ENCODE results near the gene SHLD3. TPM values are rescaled to one million over a fixed set of nuclear protein-coding genes. Genes with fewer than 3 reads are reported as not detected.

Gene SHLD3
- total RNA-seq, 1 experiment from 2014 or later, result 3.7 TPM

DNA sequence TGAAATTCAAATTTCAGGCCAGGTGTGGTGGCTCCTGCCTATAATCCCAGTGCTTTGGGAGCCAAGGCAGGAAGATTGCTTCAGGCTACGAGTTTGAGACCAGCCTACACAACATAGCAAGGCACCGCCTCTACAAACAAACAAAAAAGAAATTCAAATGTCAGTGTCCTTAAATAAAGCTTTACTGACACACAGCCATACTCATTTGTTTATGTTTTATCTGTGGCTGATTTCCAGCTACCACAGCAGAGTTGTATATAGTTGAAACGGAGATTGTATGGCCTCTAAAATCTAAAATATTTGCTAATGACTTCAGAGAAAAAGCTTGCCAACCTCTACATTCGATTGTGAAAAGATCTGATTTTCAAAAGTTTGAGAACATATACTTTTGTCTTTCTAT is 15.4 kb downstream of the SHLD3 start:
- intact Hi-C loops (cut with micrococcal nuclease), result no loop called here
- Mint-ChIP-seq H3K9me3 (ENCODE audit: unreplicated experiment) (no peaks in the 10 kb centered on the region), H3K4me3 (ENCODE audit: unreplicated experiment) (no peak overlapping the region), H3K4me1 (ENCODE audit: insufficient read depth, unreplicated experiment) (no peaks in the 10 kb centered on the region), H3K27me3 (ENCODE audit: insufficient read depth, unreplicated experiment) (no peaks in the 10 kb centered on the region), H3K27ac (ENCODE audit: low read depth, unreplicated experiment) (no peak overlapping the region), H3K36me3 (ENCODE audit: insufficient read depth, unreplicated experiment) (peaks cover 58% of the 10 kb centered on the region)
- no TSS peak for BruUV-seq (replicated peaks)
- TF ChIP-seq, protein P1, sequence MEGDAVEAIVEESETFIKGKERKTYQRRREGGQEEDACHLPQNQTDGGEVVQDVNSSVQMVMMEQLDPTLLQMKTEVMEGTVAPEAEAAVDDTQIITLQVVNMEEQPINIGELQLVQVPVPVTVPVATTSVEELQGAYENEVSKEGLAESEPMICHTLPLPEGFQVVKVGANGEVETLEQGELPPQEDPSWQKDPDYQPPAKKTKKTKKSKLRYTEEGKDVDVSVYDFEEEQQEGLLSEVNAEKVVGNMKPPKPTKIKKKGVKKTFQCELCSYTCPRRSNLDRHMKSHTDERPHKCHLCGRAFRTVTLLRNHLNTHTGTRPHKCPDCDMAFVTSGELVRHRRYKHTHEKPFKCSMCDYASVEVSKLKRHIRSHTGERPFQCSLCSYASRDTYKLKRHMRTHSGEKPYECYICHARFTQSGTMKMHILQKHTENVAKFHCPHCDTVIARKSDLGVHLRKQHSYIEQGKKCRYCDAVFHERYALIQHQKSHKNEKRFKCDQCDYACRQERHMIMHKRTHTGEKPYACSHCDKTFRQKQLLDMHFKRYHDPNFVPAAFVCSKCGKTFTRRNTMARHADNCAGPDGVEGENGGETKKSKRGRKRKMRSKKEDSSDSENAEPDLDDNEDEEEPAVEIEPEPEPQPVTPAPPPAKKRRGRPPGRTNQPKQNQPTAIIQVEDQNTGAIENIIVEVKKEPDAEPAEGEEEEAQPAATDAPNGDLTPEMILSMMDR (IDR thresholded peaks at IDR 0.05; ENCODE audit: unreplicated experiment), result no peak
- POLR2A ChIA-PET, result interaction anchor here (0.7 kb wide), 1 partner anchor 294 kb away, joined by 3 read pairs; no protein-coding TSS in a partner anchor
- DNase-seq (ENCODE audit: unreplicated experiment), result no peak
- CTCF ChIA-PET, result no interaction called here

DNA sequence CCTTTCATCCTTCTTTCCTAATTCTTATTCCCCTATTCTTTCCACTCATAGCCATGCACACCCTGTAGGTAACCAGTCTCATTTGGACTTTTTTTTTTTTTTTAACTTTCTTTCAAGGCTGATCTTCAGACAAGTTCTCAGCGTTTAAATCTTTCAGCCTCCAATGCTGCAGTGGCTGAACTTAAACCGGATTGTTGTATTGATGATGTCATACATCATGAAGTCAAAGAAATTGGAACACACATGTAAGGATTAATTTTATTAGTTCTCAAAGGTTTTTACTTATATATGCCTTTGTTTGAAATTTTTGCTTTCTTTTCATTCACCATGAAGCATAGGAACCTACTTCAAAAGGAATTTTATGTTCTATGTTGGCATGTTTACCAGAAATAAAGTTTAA is 22.1 kb downstream of the SHLD3 start:
- intact Hi-C loops (cut with micrococcal nuclease), result no loop called here
- Mint-ChIP-seq H3K27ac (ENCODE audit: low read depth, unreplicated experiment) (no peak overlapping the region), H3K9me3 (ENCODE audit: unreplicated experiment) (no peaks in the 10 kb centered on the region), H3K36me3 (ENCODE audit: insufficient read depth, unreplicated experiment) (peaks cover 46% of the 10 kb centered on the region), H3K27me3 (ENCODE audit: insufficient read depth, unreplicated experiment) (no peaks in the 10 kb centered on the region), H3K4me1 (ENCODE audit: insufficient read depth, unreplicated experiment) (no peaks in the 10 kb centered on the region), H3K4me3 (ENCODE audit: unreplicated experiment) (no peak overlapping the region)
- no peak for DNase-seq (ENCODE audit: unreplicated experiment)
- CTCF ChIA-PET, result interaction anchor here (0.6 kb wide), 2 partner anchors 349 to 535 kb away, joined by 3 read pairs; no protein-coding TSS in a partner anchor
- TF ChIP-seq, protein P1 (IDR thresholded peaks at IDR 0.05; ENCODE audit: unreplicated experiment), result no peak
- no TSS peak for BruUV-seq (replicated peaks)
- POLR2A ChIA-PET, result interaction anchor here (1.5 kb wide), 1 partner anchor 13 kb away, joined by 4 read pairs; no protein-coding TSS in a partner anchor

DNA sequence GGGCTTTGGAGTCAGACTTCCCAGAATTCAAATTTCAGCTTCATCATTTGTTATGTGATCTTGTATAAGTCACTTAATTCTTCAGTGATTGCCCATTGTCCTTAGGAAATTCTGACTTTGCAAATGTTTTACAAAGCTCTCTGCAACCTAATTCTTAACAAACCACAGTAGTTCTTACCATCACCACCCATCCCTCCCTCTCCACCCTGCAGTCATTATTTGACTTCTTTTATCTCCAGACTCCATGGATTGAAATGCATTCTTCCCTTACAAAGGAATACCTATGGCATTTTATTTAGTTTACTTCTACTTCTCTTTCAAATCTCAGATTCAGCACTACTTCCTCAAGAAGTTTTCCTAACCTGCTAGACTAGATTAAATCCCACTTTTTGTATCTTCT is 23.1 kb downstream of the SHLD3 start:
- no peaks in the 10 kb centered on the region for H3K27me3 Mint-ChIP-seq (ENCODE audit: insufficient read depth, unreplicated experiment)
- peak overlapping the region; percentile 3 for H3K27ac Mint-ChIP-seq (ENCODE audit: low read depth, unreplicated experiment)
- TF ChIP-seq, protein P1 (IDR thresholded peaks at IDR 0.05; ENCODE audit: unreplicated experiment), result no peak
- H3K4me3 Mint-ChIP-seq (ENCODE audit: unreplicated experiment), result no peak overlapping the region
- H3K36me3 Mint-ChIP-seq (ENCODE audit: insufficient read depth, unreplicated experiment), result peaks cover 51% of the 10 kb centered on the region
- intact Hi-C loops (cut with micrococcal nuclease), result no loop called here
- no peaks in the 10 kb centered on the region for H3K9me3 Mint-ChIP-seq (ENCODE audit: unreplicated experiment)
- no TSS peak for BruUV-seq (replicated peaks)
- ChIA-PET POLR2A (no interaction called here), CTCF (no interaction called here)
- no peak for DNase-seq (ENCODE audit: unreplicated experiment)
- H3K4me1 Mint-ChIP-seq (ENCODE audit: insufficient read depth, unreplicated experiment), result no peaks in the 10 kb centered on the region

DNA sequence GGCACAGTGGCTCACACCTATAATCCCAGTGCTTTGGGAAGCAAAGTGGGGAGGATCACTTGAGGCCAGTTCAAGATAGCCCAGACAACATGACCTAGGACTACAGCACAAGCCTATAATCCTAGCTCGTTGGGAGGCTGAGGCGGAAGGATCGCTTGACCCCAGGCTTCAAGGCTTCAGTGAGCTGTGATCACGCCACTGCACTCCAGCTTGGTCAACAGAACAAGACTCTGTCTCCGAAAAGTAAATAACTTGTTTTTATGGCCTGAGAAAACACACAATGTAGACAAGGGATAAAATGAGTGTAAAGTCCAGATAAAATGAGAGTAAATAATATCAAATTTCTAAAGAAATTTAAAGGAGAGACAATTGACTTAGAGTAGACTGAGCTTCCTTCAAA is 26.3 kb downstream of the SHLD3 start:
- no peaks in the 10 kb centered on the region for H3K4me1 Mint-ChIP-seq (ENCODE audit: insufficient read depth, unreplicated experiment)
- BruUV-seq (replicated peaks), result no TSS peak
- H3K27ac Mint-ChIP-seq (ENCODE audit: low read depth, unreplicated experiment), result no peak overlapping the region
- CTCF ChIA-PET, result interaction anchor here (1.5 kb wide), 1 partner anchor 9 kb away, joined by 7 read pairs; no protein-coding TSS in a partner anchor
- H3K36me3 Mint-ChIP-seq (ENCODE audit: insufficient read depth, unreplicated experiment), result peaks cover 42% of the 10 kb centered on the region
- H3K4me3 Mint-ChIP-seq (ENCODE audit: unreplicated experiment), result no peak overlapping the region
- no peak for DNase-seq (ENCODE audit: unreplicated experiment)
- intact Hi-C loops (cut with micrococcal nuclease), result no loop called here
- TF ChIP-seq, protein P1 (IDR thresholded peaks at IDR 0.05; ENCODE audit: unreplicated experiment), result no peak
- H3K9me3 Mint-ChIP-seq (ENCODE audit: unreplicated experiment), result no peaks in the 10 kb centered on the region
- H3K27me3 Mint-ChIP-seq (ENCODE audit: insufficient read depth, unreplicated experiment), result no peaks in the 10 kb centered on the region
- POLR2A ChIA-PET, result interaction anchor here (1.0 to 1.2 kb wide), 3 partner anchors 8 to 25 kb away, joined by 3 read pairs; no protein-coding TSS in a partner anchor
